PC-9 (cell line): ENCODE data around the gene ZDHHC11B.
"Not testable (repeated sequence)": the region's sequence is repeated elsewhere in the genome, so short reads cannot be mapped to it uniquely, and the experiment has no call there.

Source experiments
- CTCF ChIP-seq: fragments of 200-600 bp; sonication (generic); conservative IDR thresholded peaks from 2 replicates; pipeline ENCODE4 v1.6.1; 2017; ENCODE audit warnings: mixed run types, antibody characterized with exemption, mild to moderate bottlenecking, moderate library complexity
- EZH2 ChIP-seq: fragments of 200-600 bp; sonication (generic); IDR thresholded peaks from 2 replicates; pipeline ENCODE4 v1.8.0; 2017; ENCODE audit warnings: antibody characterized with exemption, low read depth

GRCh38 chr5:754143-754632 is 30.3 kb downstream of the ZDHHC11B start:
- not testable (repeated sequence) for TF ChIP-seq CTCF, EZH2
